NCI-H2107 (cell line): Measurements from ENCODE around the gene ASB13.

ENCODE experiments used
- DNase-seq: peaks from one replicate; lab custom pipeline; 2025; lab: John Stamatoyannopoulos, UW

ASB13 gene

DNA sequence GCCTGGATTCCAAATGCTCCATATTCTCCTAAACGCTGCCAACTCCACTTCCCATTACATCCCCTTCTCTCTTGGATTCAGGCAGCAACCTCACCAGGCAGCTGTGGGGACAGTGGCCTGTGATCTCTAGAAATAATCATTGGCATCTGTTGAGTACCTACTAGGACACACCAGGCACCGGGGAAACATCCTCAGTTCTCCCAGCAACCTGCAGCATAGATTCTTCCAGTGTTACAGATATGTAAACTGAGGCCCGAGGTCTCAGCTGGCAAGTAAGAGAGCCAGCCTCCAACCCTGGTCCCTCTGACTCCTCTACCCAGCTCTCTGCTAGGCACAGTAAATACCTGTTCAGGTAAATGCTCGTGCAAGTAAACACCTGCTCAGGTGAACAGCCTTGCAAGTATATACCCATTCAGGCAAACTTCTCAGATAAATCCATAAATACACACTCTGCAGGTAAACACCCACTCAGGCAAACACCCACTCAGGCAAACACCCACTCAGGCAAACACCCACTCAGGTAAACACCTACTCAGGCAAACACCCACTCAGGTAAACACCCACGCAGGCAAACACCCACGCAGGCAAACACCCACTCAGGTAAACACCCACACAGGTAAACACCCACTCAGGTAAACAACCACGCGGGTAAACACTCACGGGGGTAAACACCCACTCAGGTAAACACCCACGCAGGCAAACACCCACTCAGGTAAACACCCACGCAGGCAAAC lies 18.7 kb downstream of the ASB13 start:
- DNase-seq: no peak

DNA sequence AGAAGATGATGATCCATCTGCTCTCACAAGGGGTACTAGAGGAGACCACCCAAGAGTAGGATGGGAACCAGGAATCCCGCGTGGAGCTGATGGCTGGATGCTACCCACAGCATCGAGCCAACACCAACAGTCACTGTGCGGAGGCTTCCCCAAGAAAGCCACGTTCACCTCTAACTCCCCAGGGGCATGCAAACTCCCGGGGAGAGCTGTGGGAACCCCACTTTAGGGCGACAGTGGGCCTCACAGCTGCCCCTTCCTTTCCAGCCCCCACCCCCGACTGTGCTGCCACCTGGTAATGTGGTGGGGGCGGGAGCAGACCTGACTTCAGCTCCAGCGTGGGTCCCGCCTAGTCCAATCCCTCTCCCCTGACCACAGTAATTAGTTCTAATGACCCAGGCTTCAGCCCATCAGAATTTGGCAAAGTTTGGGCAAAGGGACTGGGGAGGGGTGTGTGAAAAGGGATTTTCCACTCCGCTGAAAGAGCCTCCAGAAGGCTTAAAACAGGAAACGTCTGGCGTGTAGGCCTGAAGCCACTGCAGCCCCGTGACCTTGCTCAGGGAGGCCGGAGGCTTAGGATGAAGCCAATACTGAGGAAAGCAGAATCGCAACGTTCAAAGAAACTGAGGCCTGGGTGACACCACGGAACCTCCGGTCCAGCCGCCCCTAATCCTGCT lies 20.3 kb downstream of the ASB13 start:
- no peak for DNase-seq

GRCh38 chr10:5645375-5645774 lies 21.0 kb downstream of the ASB13 start:
- no peak for DNase-seq

GRCh38 chr10:5644930-5645329 lies 21.5 kb downstream of the ASB13 start:
- DNase-seq: no peak

- no peak for DNase-seq
Measured at GRCh38 chr10:5643346-5644067, 22.9 kb downstream of the ASB13 start.

- no peak for DNase-seq
Measured at GRCh38 chr10:5641501-5641900, 24.9 kb downstream of the ASB13 start.

DNA sequence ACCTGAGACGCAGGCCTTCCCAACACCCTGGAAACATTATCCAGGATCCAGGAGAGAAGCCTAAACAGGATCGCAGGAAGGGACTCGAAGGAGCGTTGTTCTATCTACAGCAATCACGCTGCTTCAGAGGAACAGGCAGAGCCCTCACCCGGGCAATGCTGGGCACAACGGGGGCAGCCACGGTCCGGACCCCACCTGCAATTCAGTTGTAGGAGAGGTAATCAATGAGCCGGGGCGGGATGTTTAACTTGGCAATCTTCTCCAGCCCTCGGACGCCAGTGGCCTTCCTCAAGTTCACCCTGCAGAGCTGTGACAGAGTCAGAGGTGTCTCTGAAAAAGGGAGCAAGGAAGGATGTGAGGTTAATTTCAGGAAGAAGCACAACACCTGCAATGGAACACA lies 25.9 kb downstream of the ASB13 start:
- no peak for DNase-seq

DNA sequence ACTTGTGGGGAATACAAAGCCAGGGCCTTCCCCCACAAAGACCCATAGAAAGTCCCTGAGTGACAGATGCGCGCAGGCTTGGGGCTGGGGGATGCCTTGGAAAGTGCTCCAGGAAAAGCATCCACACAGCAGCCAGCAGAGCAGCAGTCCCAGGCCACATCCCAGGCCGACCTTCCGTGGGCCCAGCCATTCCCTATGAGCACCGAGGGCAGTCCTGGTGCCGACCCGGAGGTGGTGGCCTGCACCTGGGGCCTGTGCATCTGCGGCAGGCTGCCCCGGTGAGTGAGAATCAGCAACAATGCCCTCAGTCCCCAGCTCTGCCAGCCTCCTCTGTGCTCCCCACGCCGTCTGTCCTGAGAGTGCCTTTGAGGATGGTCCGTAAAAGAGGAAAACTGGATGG lies 26.4 kb downstream of the ASB13 start:
- DNase-seq: no peak

- DNase-seq: no peak
Measured at GRCh38 chr10:5639066-5639465, 27.3 kb downstream of the ASB13 start.

DNA sequence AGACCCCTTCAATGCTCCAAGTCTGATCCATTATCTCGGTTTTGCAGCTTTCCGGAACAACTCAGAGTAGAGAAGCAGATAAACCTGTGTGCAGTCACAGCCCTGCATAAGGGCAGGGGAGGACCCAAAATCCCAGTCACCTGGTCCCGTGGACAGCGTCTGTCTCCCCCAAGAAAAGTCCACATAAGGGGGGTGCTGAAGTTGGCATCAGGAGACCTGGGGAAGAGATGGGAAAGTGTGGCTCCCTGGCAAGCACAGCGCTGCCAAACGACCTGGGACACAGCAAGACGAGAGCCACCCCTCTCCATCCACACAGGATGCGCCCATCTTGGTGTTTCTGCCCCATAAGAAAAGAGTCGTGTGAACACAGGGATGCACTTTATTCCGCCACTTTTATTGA lies 27.9 kb downstream of the ASB13 start:
- no peak for DNase-seq

DNA sequence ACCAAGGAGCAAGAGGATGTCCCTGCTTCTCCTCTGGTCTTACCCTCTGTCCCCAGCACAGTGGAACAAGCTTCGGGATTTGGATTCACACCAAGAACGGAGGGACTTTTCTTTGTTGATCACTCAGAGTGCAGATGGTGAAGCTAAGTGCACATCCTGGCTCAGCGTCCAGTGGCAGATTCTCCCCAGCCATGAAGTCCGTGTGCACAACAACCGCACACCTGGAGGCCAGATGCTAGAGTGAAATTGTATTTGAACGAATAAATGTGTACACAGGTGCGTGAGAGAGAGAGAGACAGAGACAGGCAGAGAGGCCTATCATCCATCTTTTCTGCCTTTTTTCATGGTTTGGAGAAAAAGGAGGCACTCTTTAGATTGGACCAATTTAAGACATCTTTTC lies 31.5 kb downstream of the ASB13 start:
- no peak for DNase-seq

DNA sequence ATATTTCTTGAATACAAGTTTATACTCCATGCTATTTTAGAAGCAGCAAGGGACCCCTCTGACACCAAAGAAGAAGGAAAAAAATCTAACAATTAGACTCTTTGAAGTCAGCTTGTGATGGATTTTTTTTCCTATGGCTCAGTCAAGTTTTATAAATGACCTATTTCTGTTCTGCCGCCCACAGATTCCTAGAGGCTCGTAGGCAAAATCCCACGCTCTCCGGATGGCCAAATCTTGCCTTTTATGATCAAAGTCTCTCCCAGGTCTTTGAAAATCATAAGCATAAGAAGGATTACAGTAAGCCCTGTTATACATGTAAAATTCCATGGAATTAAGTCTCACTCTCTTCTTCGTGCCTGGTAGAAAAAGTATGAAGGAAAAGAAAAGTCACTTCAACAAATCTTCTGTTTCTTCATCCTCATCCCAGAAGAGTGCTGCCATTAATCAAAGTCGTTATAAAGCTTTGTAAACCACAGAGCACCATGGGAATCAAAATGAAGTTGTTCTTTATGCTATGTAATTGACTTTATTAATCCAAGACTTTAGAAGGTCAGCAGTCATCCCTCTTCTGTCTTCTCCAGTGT lies 33.1 kb downstream of the ASB13 start:
- no peak for DNase-seq

GRCh38 chr10:5632446-5632845 lies 33.9 kb downstream of the ASB13 start:
- no peak for DNase-seq

DNA sequence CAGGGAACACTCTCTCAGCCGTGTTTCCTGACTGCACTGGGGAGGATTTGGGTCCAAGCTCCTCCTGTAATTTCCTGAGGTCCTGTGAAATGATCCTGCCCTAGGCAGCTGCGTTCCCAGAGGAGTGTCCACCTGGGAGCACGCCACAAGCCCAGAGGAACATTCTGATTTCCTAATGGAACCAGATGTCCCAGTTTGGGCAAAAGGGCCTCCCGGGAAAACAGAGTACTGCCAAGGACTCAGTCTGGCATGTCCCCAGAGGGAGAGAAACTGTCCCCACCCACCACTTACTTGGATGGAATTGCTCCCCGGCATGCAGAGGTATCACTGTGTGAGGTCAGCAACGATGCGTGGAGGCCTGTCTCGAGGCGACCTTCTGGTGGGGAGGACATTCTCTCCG lies 34.5 kb downstream of the ASB13 start:
- DNase-seq: no peak

- DNase-seq: no peak
Measured at GRCh38 chr10:5630112-5630436, 36.3 kb downstream of the ASB13 start.

GRCh38 chr10:5629303-5630111 lies 36.9 kb downstream of the ASB13 start:
- DNase-seq: peak; percentile 7

DNA sequence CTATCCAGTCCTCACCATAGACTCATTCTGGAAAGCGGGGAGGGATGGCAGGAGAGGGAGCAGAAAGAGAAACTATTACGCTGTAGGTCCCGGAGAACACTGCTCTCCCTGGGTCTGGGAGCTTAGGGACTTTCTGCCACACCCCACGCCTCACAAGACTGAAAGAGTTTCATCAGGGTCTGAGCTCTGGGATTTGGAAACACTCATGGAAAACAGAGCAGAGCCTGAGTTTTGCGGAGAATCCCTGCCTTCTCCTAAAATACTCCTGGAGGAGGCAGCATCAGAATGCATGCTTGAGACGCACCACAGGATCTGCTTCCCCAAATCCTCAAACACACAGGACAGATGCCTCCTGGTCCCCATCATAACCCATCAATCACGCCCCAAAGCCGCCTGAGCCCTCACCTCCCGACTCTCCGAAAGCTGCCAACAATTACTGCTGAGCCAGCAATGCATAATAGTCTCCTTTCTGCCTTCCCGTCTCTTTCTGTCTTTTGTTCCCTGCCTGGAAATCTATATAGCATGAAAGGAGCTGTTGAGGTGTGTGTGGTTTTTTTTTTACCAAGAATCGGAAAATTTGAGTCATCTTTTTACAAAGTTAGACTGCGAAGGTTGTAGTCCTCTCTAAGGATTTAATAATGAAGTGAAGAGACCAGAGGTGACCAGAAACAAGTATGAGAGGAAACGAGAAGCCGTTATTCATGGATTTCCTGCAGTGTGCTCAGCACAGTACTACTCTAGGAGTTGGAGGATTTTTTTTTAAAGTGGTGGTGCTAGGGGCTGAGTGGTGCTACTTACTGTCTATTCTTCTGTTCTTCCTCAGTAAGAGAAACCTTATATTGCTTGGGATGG lies 37.7 kb downstream of the ASB13 start:
- no peak for DNase-seq

GRCh38 chr10:5627486-5628044 lies 38.8 kb downstream of the ASB13 start:
- no peak for DNase-seq

GRCh38 chr10:5625992-5626777 lies 40.2 kb downstream of the ASB13 start:
- DNase-seq: no peak

DNA sequence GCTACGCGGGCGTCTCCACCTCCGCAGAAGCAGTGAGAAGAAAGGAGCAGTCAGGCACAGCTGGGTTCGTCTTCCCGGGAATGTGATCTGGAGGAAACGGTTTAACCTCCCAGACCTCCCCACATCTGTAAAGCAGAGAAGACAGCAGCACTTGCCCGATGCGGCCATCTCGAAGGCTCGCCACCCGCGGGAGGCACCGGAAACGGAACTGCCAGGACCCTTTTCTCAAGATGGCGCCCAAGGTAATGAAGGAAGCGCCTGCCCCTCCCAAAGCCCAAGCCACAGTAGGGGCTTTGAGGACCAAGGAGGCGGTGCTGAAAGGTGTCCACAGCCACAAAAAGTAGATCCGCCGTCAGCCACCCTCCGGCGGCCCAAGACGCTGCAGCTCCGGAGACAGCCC lies 41.7 kb downstream of the ASB13 start:
- no peak for DNase-seq
